Esophagus muscularis mucosa (tissue), 3 donors: Measurements from ENCODE around the gene TBC1D22A.

Experiments
- POLR2A ChIP-seq: fragments of 450-650 bp; IDR thresholded peaks from one replicate; pipeline ENCODE4 v1.6.1; 2017; ENCODE audit warnings: antibody characterized with exemption, moderate library complexity, mild to moderate bottlenecking, low read depth
- POLR2AphosphoS5 ChIP-seq, 2 donors: sonication (generic); formaldehyde crosslinking; IDR thresholded peaks; one replicate each; pipeline ENCODE4 v1.6.1; 2017; ENCODE audit warnings: antibody characterized with exemption in 2 of 2
- TF ChIP-seq, protein P1 (sequence below), 3 experiments: fragments of 200-600 bp in 2 of 3; fragments of 450-650 bp in 1 of 3; sonication (generic) in 2 of 3; IDR thresholded peaks; one replicate each; pipeline ENCODE4 v1.5.1; 2017 to 2019; ENCODE audit warnings: antibody characterized with exemption in 3 of 3, mild to moderate bottlenecking in 2 of 3, moderate library complexity in 1 of 3

GRCh38 chr22:47190957-47191670 is 428.7 kb downstream of the TBC1D22A start:
- TF ChIP-seq, protein P1, sequence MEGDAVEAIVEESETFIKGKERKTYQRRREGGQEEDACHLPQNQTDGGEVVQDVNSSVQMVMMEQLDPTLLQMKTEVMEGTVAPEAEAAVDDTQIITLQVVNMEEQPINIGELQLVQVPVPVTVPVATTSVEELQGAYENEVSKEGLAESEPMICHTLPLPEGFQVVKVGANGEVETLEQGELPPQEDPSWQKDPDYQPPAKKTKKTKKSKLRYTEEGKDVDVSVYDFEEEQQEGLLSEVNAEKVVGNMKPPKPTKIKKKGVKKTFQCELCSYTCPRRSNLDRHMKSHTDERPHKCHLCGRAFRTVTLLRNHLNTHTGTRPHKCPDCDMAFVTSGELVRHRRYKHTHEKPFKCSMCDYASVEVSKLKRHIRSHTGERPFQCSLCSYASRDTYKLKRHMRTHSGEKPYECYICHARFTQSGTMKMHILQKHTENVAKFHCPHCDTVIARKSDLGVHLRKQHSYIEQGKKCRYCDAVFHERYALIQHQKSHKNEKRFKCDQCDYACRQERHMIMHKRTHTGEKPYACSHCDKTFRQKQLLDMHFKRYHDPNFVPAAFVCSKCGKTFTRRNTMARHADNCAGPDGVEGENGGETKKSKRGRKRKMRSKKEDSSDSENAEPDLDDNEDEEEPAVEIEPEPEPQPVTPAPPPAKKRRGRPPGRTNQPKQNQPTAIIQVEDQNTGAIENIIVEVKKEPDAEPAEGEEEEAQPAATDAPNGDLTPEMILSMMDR (IDR thresholded peaks at IDR 0.05) = no peak
- no peak for TF ChIP-seq POLR2A
- TF ChIP-seq POLR2AphosphoS5 (IDR thresholded peaks at IDR 0.05) = no peak
